Neural progenitor cell (in vitro differentiated cells): ENCODE results near the gene HOXD1. TPM values are rescaled to one million over a fixed set of nuclear protein-coding genes. Genes with fewer than 3 reads are reported as not detected.
A peak's percentile ranks its signal among the peaks of the same experiment; 100 is the strongest.

Experiments used
- DNase-seq: peaks from one replicate; pipeline ENCODE4 v3.0.0-alpha.2; 2016; ENCODE audit warnings: low spot score
- H2AFZ ChIP-seq: fragments of 200-600 bp; sonication (generic); replicated peaks from 2 replicates; pipeline ENCODE4 v1.6.1; 2016; ENCODE audit warnings: antibody characterized with exemption
- H3F3A ChIP-seq: fragments of 200-600 bp; sonication (generic); 2 replicates; pipeline ENCODE4 v1.6.1; 2016; ENCODE audit warnings: antibody characterized with exemption, low read depth
- H3K27ac ChIP-seq: fragments of 200-600 bp; sonication (generic); 2 replicates; pipeline ENCODE4 v1.5.1; 2016; ENCODE audit warnings: mild to moderate bottlenecking
- H3K27me3 ChIP-seq: fragments of 200-600 bp; sonication (generic); 2 replicates; pipeline ENCODE4 v1.6.1; 2016; ENCODE audit warnings: mild to moderate bottlenecking, moderate library complexity
- H3K36me3 ChIP-seq: fragments of 200-600 bp; sonication (generic); 2 replicates; pipeline ENCODE4 v1.5.1; 2016
- H3K4me1 ChIP-seq: fragments of 200-600 bp; sonication (generic); 2 replicates; pipeline ENCODE4 v1.6.1; 2016; ENCODE audit warnings: mixed run types
- H3K4me2 ChIP-seq: fragments of 200-600 bp; sonication (generic); 2 replicates; pipeline ENCODE4 v1.6.1; 2016
- H3K4me3 ChIP-seq: fragments of 200-600 bp; sonication (generic); 2 replicates; pipeline ENCODE4 v1.5.1; 2016
- H3K79me2 ChIP-seq: fragments of 200-600 bp; sonication (generic); 2 replicates; pipeline ENCODE4 v1.6.1; 2016; ENCODE audit warnings: low read depth
- H3K9ac ChIP-seq: fragments of 200-600 bp; sonication (generic); 2 replicates; pipeline ENCODE4 v1.6.1; 2016
- H3K9me3 ChIP-seq: fragments of 200-600 bp; sonication (generic); 2 replicates; pipeline ENCODE4 v1.5.1; 2016; ENCODE audit warnings: low read depth
- H4K20me1 ChIP-seq: fragments of 200-600 bp; sonication (generic); 2 replicates; pipeline ENCODE4 v1.6.1; 2016; ENCODE audit warnings: low read depth
- H3K27ac Mint-ChIP-seq: 3 replicates; pipeline ENCODE4 v1.8.0; 2021; ENCODE audit warnings: mixed read lengths
- H3K27me3 Mint-ChIP-seq: 2 replicates; pipeline ENCODE4 v1.8.0; 2022; ENCODE audit warnings: low read depth, mild to moderate bottlenecking, inconsistent platforms, moderate library complexity, mixed read lengths; ENCODE audit not compliant: insufficient read depth
- H3K36me3 Mint-ChIP-seq: 3 replicates; pipeline ENCODE4 v1.8.0; 2021; ENCODE audit warnings: mixed read lengths
- H3K4me1 Mint-ChIP-seq: 3 replicates; pipeline ENCODE4 v1.8.0; 2021; ENCODE audit warnings: mixed read lengths
- H3K4me3 Mint-ChIP-seq: 3 replicates; pipeline ENCODE4 v1.8.0; 2021; ENCODE audit warnings: mild to moderate bottlenecking, moderate library complexity, mixed read lengths
- H3K9me3 Mint-ChIP-seq: 3 replicates; pipeline ENCODE4 v1.8.0; 2020; ENCODE audit warnings: mixed read lengths
- CTCF ChIP-seq: fragments of 200-600 bp; sonication (generic); IDR thresholded peaks from 2 replicates; pipeline ENCODE4 v1.5.1; 2017; ENCODE audit warnings: antibody characterized with exemption, mild to moderate bottlenecking
- EZH2 ChIP-seq: fragments of 200-600 bp; sonication (generic); IDR thresholded peaks from 2 replicates; pipeline ENCODE4 v1.6.1; 2017; ENCODE audit warnings: antibody characterized with exemption, mild to moderate bottlenecking, moderate library complexity
- EZH2phosphoT487 ChIP-seq: fragments of 200-600 bp; sonication (generic); IDR thresholded peaks from 2 replicates; pipeline ENCODE4 v1.6.1; 2017; ENCODE audit warnings: antibody characterized with exemption
- total RNA-seq: library from RNA; depleted of rRNA; stranded (reverse); fragments of >200 nt; gene quantifications from 2 replicates; pipeline ENCODE4 v1.2.3, GENCODE V29; 2015; ENCODE audit warnings: low replicate concordance

HOXD1 gene
- total RNA-seq, 1 donor from 2014 or later = not detected

GRCh38 chr2:176148751-176149421 lies 39.6 kb upstream of the HOXD1 start:
- Histone ChIP-seq H3K4me1 (no peaks in the 10 kb centered on the region), H3K9me3 (no peaks in the 10 kb centered on the region), H3F3A (no peaks in the 10 kb centered on the region), H3K36me3 (no peaks in the 10 kb centered on the region), H3K4me3 (no peak overlapping the region), H3K79me2 (no peaks in the 10 kb centered on the region), H3K9ac (no peak overlapping the region), H3K27ac (no peak overlapping the region), H4K20me1 (peaks cover 75% of the 10 kb centered on the region), H3K27me3 (peaks cover 100% of the 10 kb centered on the region), H3K4me2 (no peak overlapping the region), H2AFZ (no peak overlapping the region)
- peaks cover 94% of the 10 kb centered on the region for H3K27me3 Mint-ChIP-seq
- no peak overlapping the region for H3K27ac Mint-ChIP-seq
- TF ChIP-seq CTCF (no peak), EZH2phosphoT487 (no peak), EZH2 (no peak)
- H3K4me3 Mint-ChIP-seq = no peak overlapping the region
- peaks cover 5% of the 10 kb centered on the region for H3K9me3 Mint-ChIP-seq
- no peak for DNase-seq
- H3K4me1 Mint-ChIP-seq = no peaks in the 10 kb centered on the region
- H3K36me3 Mint-ChIP-seq = no peaks in the 10 kb centered on the region

GRCh38 chr2:176149481-176149938 lies 39.0 kb upstream of the HOXD1 start:
- no peak overlapping the region for H3K27ac ChIP-seq
- H3K4me3 ChIP-seq = no peak overlapping the region
- H3K36me3 ChIP-seq = no peaks in the 10 kb centered on the region
- H4K20me1 ChIP-seq = peaks cover 81% of the 10 kb centered on the region
- H3K79me2 ChIP-seq = no peaks in the 10 kb centered on the region
- no peak overlapping the region for H3K4me2 ChIP-seq
- H3K9me3 ChIP-seq = no peaks in the 10 kb centered on the region
- no peak for DNase-seq
- peaks cover 100% of the 10 kb centered on the region for H3K27me3 ChIP-seq
- Mint-ChIP-seq H3K27me3 (peaks cover 98% of the 10 kb centered on the region), H3K4me1 (no peaks in the 10 kb centered on the region), H3K27ac (no peak overlapping the region), H3K36me3 (no peaks in the 10 kb centered on the region), H3K9me3 (peaks cover 5% of the 10 kb centered on the region), H3K4me3 (peak overlapping the region; percentile 10)
- no peak overlapping the region for H2AFZ ChIP-seq
- H3F3A ChIP-seq = no peaks in the 10 kb centered on the region
- TF ChIP-seq EZH2 (peak; percentile 99), CTCF (no peak)
- H3K9ac ChIP-seq = no peak overlapping the region
- H3K4me1 ChIP-seq = no peaks in the 10 kb centered on the region

- no peaks in the 10 kb centered on the region for H3K36me3 Mint-ChIP-seq
- no peak overlapping the region for H3K4me3 ChIP-seq
These were observed 38.4 kb upstream of the HOXD1 start for GRCh38 chr2:176149939-176150583.

More at GRCh38 chr2:176149939-176150583, 38.4 kb upstream of the HOXD1 start:
- H3K27me3 ChIP-seq = peaks cover 100% of the 10 kb centered on the region
- no peak overlapping the region for H3K27ac Mint-ChIP-seq
- H3K4me1 ChIP-seq = no peaks in the 10 kb centered on the region
- no peak overlapping the region for H3K27ac ChIP-seq
- H2AFZ ChIP-seq = no peak overlapping the region
- H3K9ac ChIP-seq = no peak overlapping the region
- H3K4me1 Mint-ChIP-seq = no peaks in the 10 kb centered on the region
- H3K9me3 Mint-ChIP-seq = peaks cover 5% of the 10 kb centered on the region
- TF ChIP-seq CTCF (no peak), EZH2phosphoT487 (peak; percentile 95), EZH2 (peak; percentile 97)
- H3K27me3 Mint-ChIP-seq = peaks cover 98% of the 10 kb centered on the region
- H4K20me1 ChIP-seq = peaks cover 87% of the 10 kb centered on the region
- no peaks in the 10 kb centered on the region for H3K79me2 ChIP-seq
- no peak for DNase-seq
- no peaks in the 10 kb centered on the region for H3K36me3 ChIP-seq
- no peak overlapping the region for H3K4me3 Mint-ChIP-seq
- no peak overlapping the region for H3K4me2 ChIP-seq
- no peaks in the 10 kb centered on the region for H3F3A ChIP-seq
- H3K9me3 ChIP-seq = no peaks in the 10 kb centered on the region
